Ovary (tissue), 9 donors: ENCODE results near the gene PADI2. TPM values are rescaled to one million over a fixed set of nuclear protein-coding genes. Genes with fewer than 3 reads are reported as not detected.

Experiments used
- DNase-seq, 5 donors: peaks; one replicate each; pipeline ENCODE4 v3.0.0-alpha.2; 2019 to 2020
- H3K27ac ChIP-seq, 2 donors: fragments of 200-600 bp; one replicate each; pipeline versions ENCODE4 v1.5.1 to v1.8.0; 2019 to 2022
- H3K27me3 ChIP-seq: fragments of 200-600 bp; one replicate; pipeline ENCODE4 v1.8.0; 2022
- H3K36me3 ChIP-seq: fragments of 200-600 bp; sonication (generic); one replicate; pipeline ENCODE4 v1.5.1; 2019
- H3K4me1 ChIP-seq: one replicate; pipeline ENCODE4 v1.8.1; 2013; ENCODE audit warnings: mild to moderate bottlenecking, moderate library complexity; ENCODE audit not compliant: insufficient read depth
- H3K4me3 ChIP-seq: fragments of 200-600 bp; sonication (generic); one replicate; pipeline ENCODE4 v1.5.1; 2017
- H3K9me3 ChIP-seq, 2 donors: fragments of 200-600 bp in 1 of 2; sonication (generic) in 1 of 2; one replicate each; pipeline versions ENCODE4 v1.5.1 to v1.8.1; 2013 to 2019; ENCODE audit warnings: mild to moderate bottlenecking in 1 of 2, moderate library complexity in 1 of 2
- EP300 ChIP-seq: sonication (generic); formaldehyde crosslinking; IDR thresholded peaks from one replicate; pipeline ENCODE4 v1.6.1; 2017; ENCODE audit warnings: antibody characterized with exemption
- POLR2A ChIP-seq: fragments of 450-650 bp; IDR thresholded peaks from one replicate; pipeline ENCODE4 v1.6.1; 2017; ENCODE audit warnings: antibody characterized with exemption, mild to moderate bottlenecking, moderate library complexity
- WGBS, 3 donors: extraction: QIAGEN DNeasy Blood & Tissue Kit in 1 of 3; methylation state at CpG; one replicate each; pipeline versions ENCODE4 v1.1.5 to v1.1.7; 2013 to 2017; 5-methylcytosine and 5-hydroxymethylcytosine counted together
- intact Hi-C, 4 donors: fragments of 100-400 bp; cut with DNase I; formaldehyde crosslinking; loops; one replicate each; pipeline versions ENCODE4 v1.11.0 to v1.15.1; 2022 to 2023
- polyA plus RNA-seq, 2 donors: library from polyadenylated mRNA; stranded (reverse); fragments of 200-250 nt in 1 of 2; fragments of 350-450 nt in 1 of 2; fragmentation: Illumina TruSeq in 1 of 2; extraction: RNeasy Lipid Tissue Mini Kit (QIAGEN cat#74804) in 1 of 2; gene quantifications; one replicate each; pipeline ENCODE4 v1.2.3, GENCODE V29; 2013 to 2014
- total RNA-seq, 7 donors: library from RNA; depleted of rRNA in 2 of 7; stranded (reverse); fragments of >200 nt in 2 of 7; fragmentation: NEBNext Ultra II Directional in 3 of 7; extraction: Animal tissue kit (Norgen Biotek cat#: 25700) in 3 of 7; gene quantifications; one replicate each; pipeline versions ENCODE4 v1.1.0 to v1.2.4, GENCODE V29; 2016 to 2023
- TF ChIP-seq, protein P1 (sequence below), 3 donors: fragments of 450-650 bp in 2 of 3; fragments of 200-600 bp in 1 of 3; IDR thresholded peaks; one replicate each; pipeline versions ENCODE4 v1.5.1 to v1.8.0; 2016 to 2022; ENCODE audit warnings: antibody characterized with exemption in 3 of 3, mild to moderate bottlenecking in 1 of 3
- donor health status: DM: no; HTN: no; CAD: no; lungs with moderate emphysema.
- donor health status: DM: no; HTN: no; CAD: no.
- donor health status: Bipolar disorder and iron deficiency.
- donor health status: DM: yes; HTN: yes; CAD: no.
- donor health status: DM: no; HTN: no; CAD: no.
- donor health status: DM: yes; HTN: yes; CAD: no.

The PADI2 gene
- total and polyA plus RNA-seq, 9 donors: 0.07 to 5.2 (median 0.55) TPM

DNA sequence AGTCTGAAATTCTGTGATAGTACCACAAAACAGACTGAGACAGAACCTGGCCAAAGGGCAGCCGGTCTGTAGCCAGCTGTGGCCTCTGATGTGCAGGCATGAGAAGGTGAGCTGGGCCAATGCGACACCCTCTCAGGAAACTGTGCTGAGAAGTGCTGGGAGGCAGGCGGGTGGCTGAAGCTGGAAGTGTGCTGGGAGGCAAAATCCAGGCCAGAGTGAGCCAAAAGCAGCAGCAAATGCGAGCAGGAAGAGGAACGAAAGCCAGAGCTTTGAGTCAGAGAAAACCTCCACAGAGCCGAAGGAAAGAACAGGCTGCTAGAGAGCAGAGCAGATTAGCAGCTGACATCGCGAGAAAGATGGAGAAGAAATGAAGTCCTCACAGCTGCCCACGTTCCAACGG lies 97.4 kb downstream of the PADI2 start:
- Histone ChIP-seq H3K36me3 (no peaks in the 10 kb centered on the region), H3K9me3 (no peaks in the 10 kb centered on the region), H3K4me3 (no peak overlapping the region), H3K27me3 (no peaks in the 10 kb centered on the region), H3K4me1 (no peaks in the 10 kb centered on the region), H3K27ac (no peak overlapping the region)
- intact Hi-C loops: no loop called here
- no peak for TF ChIP-seq EP300
- TF ChIP-seq POLR2A: no peak
- TF ChIP-seq, protein P1, sequence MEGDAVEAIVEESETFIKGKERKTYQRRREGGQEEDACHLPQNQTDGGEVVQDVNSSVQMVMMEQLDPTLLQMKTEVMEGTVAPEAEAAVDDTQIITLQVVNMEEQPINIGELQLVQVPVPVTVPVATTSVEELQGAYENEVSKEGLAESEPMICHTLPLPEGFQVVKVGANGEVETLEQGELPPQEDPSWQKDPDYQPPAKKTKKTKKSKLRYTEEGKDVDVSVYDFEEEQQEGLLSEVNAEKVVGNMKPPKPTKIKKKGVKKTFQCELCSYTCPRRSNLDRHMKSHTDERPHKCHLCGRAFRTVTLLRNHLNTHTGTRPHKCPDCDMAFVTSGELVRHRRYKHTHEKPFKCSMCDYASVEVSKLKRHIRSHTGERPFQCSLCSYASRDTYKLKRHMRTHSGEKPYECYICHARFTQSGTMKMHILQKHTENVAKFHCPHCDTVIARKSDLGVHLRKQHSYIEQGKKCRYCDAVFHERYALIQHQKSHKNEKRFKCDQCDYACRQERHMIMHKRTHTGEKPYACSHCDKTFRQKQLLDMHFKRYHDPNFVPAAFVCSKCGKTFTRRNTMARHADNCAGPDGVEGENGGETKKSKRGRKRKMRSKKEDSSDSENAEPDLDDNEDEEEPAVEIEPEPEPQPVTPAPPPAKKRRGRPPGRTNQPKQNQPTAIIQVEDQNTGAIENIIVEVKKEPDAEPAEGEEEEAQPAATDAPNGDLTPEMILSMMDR (IDR thresholded peaks at IDR 0.05): no peak
- 89 to 90% (median 89%) methylated on average over 10 of the region's 10 CpGs for WGBS, 3 donors
- no peak for DNase-seq

DNA sequence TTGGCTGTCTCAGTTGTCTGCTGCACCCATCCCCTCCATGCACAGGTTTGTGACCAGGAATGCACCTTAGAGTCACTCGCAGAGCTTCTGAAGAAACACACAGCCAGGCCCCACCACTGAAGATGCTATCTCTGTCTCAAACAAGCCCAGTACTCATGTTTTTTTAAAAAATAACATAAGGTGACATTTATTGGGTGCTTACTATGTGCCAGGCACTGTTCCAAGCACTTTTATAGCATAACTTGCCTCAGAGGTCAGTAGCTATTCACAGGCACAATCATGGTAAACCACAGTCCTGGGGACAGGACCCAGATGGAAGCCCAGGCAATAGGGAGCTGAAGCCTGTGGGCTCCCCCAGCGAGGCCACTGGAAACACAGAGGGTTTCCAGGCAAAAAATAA lies 98.7 kb downstream of the PADI2 start:
- Histone ChIP-seq H3K36me3 (no peaks in the 10 kb centered on the region), H3K4me3 (no peak overlapping the region), H3K27ac (no peak overlapping the region), H3K4me1 (no peaks in the 10 kb centered on the region), H3K27me3 (no peaks in the 10 kb centered on the region), H3K9me3 (no peaks in the 10 kb centered on the region)
- DNase-seq: no peak
- 96 to 98% (median 98%) methylated on average over 2 of the region's 2 CpGs for WGBS, 3 donors
- intact Hi-C loops: no loop called here
- no peak for TF ChIP-seq EP300
- TF ChIP-seq POLR2A: no peak
- TF ChIP-seq, protein P1 (IDR thresholded peaks at IDR 0.05): no peak

DNA sequence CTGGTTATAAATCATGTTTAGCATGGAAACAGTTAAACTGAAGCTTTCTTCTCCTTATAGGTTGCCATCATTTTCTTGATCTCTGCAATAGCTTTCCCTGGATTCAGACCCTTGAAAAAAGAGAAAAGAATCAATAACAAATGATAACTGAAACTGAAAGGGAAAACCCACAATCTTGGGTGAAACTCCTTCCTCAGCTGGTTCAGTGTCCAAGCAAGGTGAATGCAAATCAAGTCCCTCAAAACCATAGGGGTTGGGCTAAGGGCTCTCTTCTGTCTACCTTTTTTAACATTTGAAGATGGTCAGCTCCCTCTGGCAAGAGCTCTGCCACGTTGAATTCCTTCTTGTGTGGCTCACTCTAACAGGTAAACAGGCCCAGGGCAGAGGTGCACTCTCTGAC lies 100.4 kb downstream of the PADI2 start:
- DNase-seq: no peak
- 5 to 38% (median 12%) methylated on average over 1 of the region's 1 CpG for whole genome bisulfite sequencing, 3 donors
- Histone ChIP-seq H3K4me1 (no peaks in the 10 kb centered on the region), H3K27ac (no peak overlapping the region), H3K36me3 (no peaks in the 10 kb centered on the region), H3K9me3 (no peaks in the 10 kb centered on the region), H3K4me3 (no peak overlapping the region), H3K27me3 (no peaks in the 10 kb centered on the region)
- TF ChIP-seq EP300: no peak
- TF ChIP-seq, protein P1 (IDR thresholded peaks at IDR 0.05): no peak
- TF ChIP-seq POLR2A: no peak
- intact Hi-C loops: no loop called here

DNA sequence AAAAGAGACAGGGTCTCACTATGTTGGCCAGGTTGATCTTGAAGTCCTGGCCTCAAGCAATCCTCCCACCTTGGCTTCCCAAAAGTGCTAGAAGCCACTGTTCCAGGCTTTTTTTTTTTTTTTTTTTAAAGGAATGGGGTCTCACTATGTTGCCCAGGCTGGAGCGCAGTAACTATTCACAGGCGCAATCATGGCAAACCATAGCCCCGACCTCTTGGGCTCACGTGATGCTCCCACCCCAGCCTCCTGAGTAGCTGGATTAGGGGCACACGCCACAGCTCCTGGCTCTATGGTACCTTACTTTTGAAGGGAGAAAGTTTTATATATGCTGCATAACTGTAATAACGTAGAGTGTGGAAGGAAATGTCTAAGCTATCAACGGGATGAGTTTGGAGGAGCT lies 101.8 kb downstream of the PADI2 start:
- no peak overlapping the region for H3K4me3 ChIP-seq
- peak in 1 of 5 donors; percentile 8 for DNase-seq
- H3K27me3 ChIP-seq: no peaks in the 10 kb centered on the region
- no peaks in the 10 kb centered on the region for H3K9me3 ChIP-seq
- peaks cover 3% of the 10 kb centered on the region for H3K4me1 ChIP-seq
- intact Hi-C loops: no loop called here
- WGBS, 3 donors: 90 to 96% (median 92%) methylated on average over 7 of the region's 7 CpGs
- H3K27ac ChIP-seq: no peak overlapping the region
- TF ChIP-seq POLR2A (no peak), EP300 (no peak)
- TF ChIP-seq, protein P1 (IDR thresholded peaks at IDR 0.05): no peak
- H3K36me3 ChIP-seq: no peaks in the 10 kb centered on the region

Other genes with a start within 250 kb of the PADI2 start
- 1,000 to 10,000 TPM in 5 of 7 donors, under 1 TPM in 2; under 0.01 to 7,521 (median 3,807) TPM for gene RNU1-2, start 223.5 kb downstream of the PADI2 start, total RNA-seq
- gene RNU1-2, start 223.5 kb downstream of the PADI2 start, polyA plus RNA-seq: not detected
- 10 to 100 TPM; 24.4 to 49.1 (median 33.6) TPM for gene CROCC, start 197.5 kb downstream of the PADI2 start, total RNA-seq
- gene CROCC, start 197.5 kb downstream of the PADI2 start, polyA plus RNA-seq: 10 to 100 TPM in 1 of 2 donors, 1 to 10 TPM in 1; 1.7 to 33.7 TPM
- 10 to 100 TPM; 16.0 to 83.6 (median 36.1) TPM for gene MFAP2, start 138.8 kb downstream of the PADI2 start, total RNA-seq
- gene MFAP2, start 138.8 kb downstream of the PADI2 start, polyA plus RNA-seq: 10 to 100 TPM; 16.4 to 70.8 TPM
- gene ATP13A2, start 107.5 kb downstream of the PADI2 start, total RNA-seq: 10 to 100 TPM; 11.3 to 24.1 (median 22.5) TPM
- gene ATP13A2, start 107.5 kb downstream of the PADI2 start, polyA plus RNA-seq: 10 to 100 TPM in 1 of 2 donors, 1 to 10 TPM in 1; 8.8 to 12.7 TPM
- gene SDHB, start 65.4 kb downstream of the PADI2 start, total RNA-seq: 10 to 100 TPM; 51.9 to 77.7 (median 56.5) TPM
- 100 to 1,000 TPM in 1 of 2 donors, 10 to 100 TPM in 1; 66.0 to 120 TPM for gene SDHB, start 65.4 kb downstream of the PADI2 start, polyA plus RNA-seq
- gene PADI1, start 85.7 kb upstream of the PADI2 start, total RNA-seq: under 1 TPM in 1 of 7 donors, not detected in 6; 0.07 TPM
- gene PADI1, start 85.7 kb upstream of the PADI2 start, polyA plus RNA-seq: not detected
- not detected for gene PADI3, start 129.6 kb upstream of the PADI2 start, total RNA-seq
- gene PADI3, start 129.6 kb upstream of the PADI2 start, polyA plus RNA-seq: not detected
- 1 to 10 TPM in 1 of 7 donors, under 1 TPM in 3, not detected in 3; 0.10 to 1.8 (median 0.61) TPM for gene PADI4, start 188.7 kb upstream of the PADI2 start, total RNA-seq
- gene PADI4, start 188.7 kb upstream of the PADI2 start, polyA plus RNA-seq: under 1 TPM; 0.11 to 0.17 TPM